GM10266 (cell line): ENCODE measurements around the gene NAGK.
A peak's percentile ranks its signal among the peaks of the same experiment; 100 is the strongest.

Experiments
- DNase-seq: peaks from one replicate; pipeline ENCODE4 v3.0.0; 2012; ENCODE audit errors: extremely low spot score
- CTCF ChIP-seq: IDR thresholded peaks from 2 replicates; pipeline ENCODE4 v1.5.1; 2012; ENCODE audit warnings: mild to moderate bottlenecking, low read depth; ENCODE audit not compliant: control insufficient read depth, insufficient read depth; ENCODE audit errors: missing control alignments

Gene NAGK

GRCh38 chr2:71064110-71064611, 4.3 kb upstream of the NAGK start:
- DNase-seq, result peak; percentile 43
- TF ChIP-seq CTCF, result no peak

- DNase-seq, result peak; percentile 38
- TF ChIP-seq CTCF, result no peak
Measured at GRCh38 chr2:71064754-71065621, 3.5 kb upstream of the NAGK start.

GRCh38 chr2:71066856-71067255, 1.6 kb upstream of the NAGK start:
- TF ChIP-seq CTCF, result no peak
- no peak for DNase-seq

GRCh38 chr2:71067567-71068217, 756 bp upstream of the NAGK start:
- TF ChIP-seq CTCF, result peak; percentile 18
- no peak for DNase-seq

- no peak for TF ChIP-seq CTCF
Measured at GRCh38 chr2:71069376-71069775, 928 bp downstream of the NAGK start.

GRCh38 chr2:71070294-71071093, 2.0 kb downstream of the NAGK start:
- peak; percentile 49 for DNase-seq
- TF ChIP-seq CTCF, result peak; percentile 20

More at GRCh38 chr2:71069376-71069775, 928 bp downstream of the NAGK start:
- DNase-seq, result no peak
